Nephron (organoid): ENCODE measurements around the gene GAL3ST2.
A peak's percentile ranks its signal among the peaks of the same experiment; 100 is the strongest.

Experiments used
- H3K27ac Mint-ChIP-seq, 3 experiments: 2 replicates each; pipeline ENCODE4 v1.8.0; 2020; ENCODE audit warnings: mixed read lengths in 3 of 3, mild to moderate bottlenecking in 2 of 3, moderate library complexity in 1 of 3
- H3K27me3 Mint-ChIP-seq: 2 replicates; pipeline ENCODE4 v1.8.0; 2021; ENCODE audit warnings: low read depth, mild to moderate bottlenecking, moderate library complexity, mixed read lengths
- H3K36me3 Mint-ChIP-seq: 2 replicates; pipeline ENCODE4 v1.8.0; 2020; ENCODE audit warnings: low read depth, mixed read lengths
- H3K4me1 Mint-ChIP-seq: 2 replicates; pipeline ENCODE4 v1.8.0; 2020; ENCODE audit warnings: mixed read lengths
- H3K4me3 Mint-ChIP-seq, 3 experiments: 2 replicates each; pipeline ENCODE4 v1.8.0; 2020; ENCODE audit warnings: mild to moderate bottlenecking in 3 of 3, mixed read lengths in 3 of 3, moderate library complexity in 2 of 3
- H3K9me3 Mint-ChIP-seq: 2 replicates; pipeline ENCODE4 v1.8.0; 2020; ENCODE audit warnings: mixed read lengths
- TF ChIP-seq, protein P1 (sequence below), 3 experiments: fragments of 200-600 bp; sonication (generic); IDR thresholded peaks; one replicate each; pipeline ENCODE4 v1.5.0; 2021; ENCODE audit warnings: antibody characterized with exemption in 3 of 3; ENCODE audit not compliant: unreplicated experiment in 3 of 3

Gene GAL3ST2

DNA sequence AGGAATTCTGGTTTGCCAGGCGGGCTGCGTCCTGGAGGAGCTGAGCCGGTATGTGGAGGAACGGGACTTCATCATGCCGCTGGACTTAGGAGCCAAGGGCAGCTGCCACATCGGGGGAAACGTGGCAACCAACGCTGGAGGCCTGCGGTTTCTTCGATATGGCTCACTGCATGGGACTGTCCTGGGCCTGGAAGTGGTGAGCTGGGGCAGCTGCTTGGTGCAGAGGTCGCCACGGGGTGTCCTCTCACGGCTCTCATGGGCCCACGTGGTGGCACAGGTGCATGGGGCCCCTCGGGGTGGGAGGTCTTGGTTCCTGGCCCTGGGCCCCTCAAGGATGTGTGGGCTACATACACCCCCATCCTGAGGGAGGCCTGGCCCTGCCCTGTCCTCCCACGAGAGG is 33.0 kb upstream of the GAL3ST2 start:
- H3K4me3 Mint-ChIP-seq: no peak overlapping the region
- peaks cover 7% of the 10 kb centered on the region for H3K9me3 Mint-ChIP-seq
- peaks cover 31% of the 10 kb centered on the region for H3K36me3 Mint-ChIP-seq
- H3K4me1 Mint-ChIP-seq: no peaks in the 10 kb centered on the region
- no peak overlapping the region for H3K27ac Mint-ChIP-seq
- TF ChIP-seq, protein P1, sequence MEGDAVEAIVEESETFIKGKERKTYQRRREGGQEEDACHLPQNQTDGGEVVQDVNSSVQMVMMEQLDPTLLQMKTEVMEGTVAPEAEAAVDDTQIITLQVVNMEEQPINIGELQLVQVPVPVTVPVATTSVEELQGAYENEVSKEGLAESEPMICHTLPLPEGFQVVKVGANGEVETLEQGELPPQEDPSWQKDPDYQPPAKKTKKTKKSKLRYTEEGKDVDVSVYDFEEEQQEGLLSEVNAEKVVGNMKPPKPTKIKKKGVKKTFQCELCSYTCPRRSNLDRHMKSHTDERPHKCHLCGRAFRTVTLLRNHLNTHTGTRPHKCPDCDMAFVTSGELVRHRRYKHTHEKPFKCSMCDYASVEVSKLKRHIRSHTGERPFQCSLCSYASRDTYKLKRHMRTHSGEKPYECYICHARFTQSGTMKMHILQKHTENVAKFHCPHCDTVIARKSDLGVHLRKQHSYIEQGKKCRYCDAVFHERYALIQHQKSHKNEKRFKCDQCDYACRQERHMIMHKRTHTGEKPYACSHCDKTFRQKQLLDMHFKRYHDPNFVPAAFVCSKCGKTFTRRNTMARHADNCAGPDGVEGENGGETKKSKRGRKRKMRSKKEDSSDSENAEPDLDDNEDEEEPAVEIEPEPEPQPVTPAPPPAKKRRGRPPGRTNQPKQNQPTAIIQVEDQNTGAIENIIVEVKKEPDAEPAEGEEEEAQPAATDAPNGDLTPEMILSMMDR (IDR thresholded peaks at IDR 0.05; ENCODE audit: unreplicated experiment in 3 of 3): no peak
- H3K27me3 Mint-ChIP-seq: no peaks in the 10 kb centered on the region

DNA sequence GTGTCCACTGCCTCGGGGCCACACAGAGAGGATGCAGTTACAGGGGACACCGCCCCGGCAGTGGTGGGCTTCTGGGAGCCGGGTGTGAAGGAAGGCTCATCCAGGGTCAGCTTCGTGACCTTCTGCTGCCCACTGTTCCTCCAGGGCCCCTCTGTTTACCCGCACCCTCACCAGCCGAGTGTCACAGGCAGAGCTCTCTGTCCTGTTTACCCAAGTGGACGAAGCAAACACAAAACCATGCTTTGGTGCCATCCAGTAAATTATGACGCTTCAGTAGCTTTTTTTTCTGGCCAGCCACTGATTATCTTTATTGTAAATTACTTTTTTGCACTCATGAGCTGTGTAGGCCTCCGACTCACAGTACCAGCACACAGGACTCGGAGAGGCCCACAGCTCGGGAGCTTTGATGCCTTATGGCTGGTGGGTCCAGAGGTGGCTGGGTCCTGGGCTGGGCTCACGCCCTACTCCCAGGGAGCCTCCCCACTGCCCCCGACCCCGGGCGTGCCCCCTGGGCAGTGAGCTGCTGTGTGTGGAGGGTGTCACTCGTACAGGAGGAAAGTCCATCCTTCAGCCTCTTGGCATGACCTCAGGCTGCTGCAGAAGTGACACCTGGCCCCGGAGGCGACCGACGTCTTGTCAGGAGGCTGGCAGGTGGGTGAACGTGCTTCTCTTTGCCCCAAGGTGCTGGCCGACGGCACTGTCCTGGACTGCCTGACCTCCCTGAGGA is 32.4 kb upstream of the GAL3ST2 start:
- no peak overlapping the region for H3K4me3 Mint-ChIP-seq
- TF ChIP-seq, protein P1 (IDR thresholded peaks at IDR 0.05; ENCODE audit: unreplicated experiment in 3 of 3): no peak
- peaks cover 37% of the 10 kb centered on the region for H3K36me3 Mint-ChIP-seq
- H3K27ac Mint-ChIP-seq: no peak overlapping the region
- no peaks in the 10 kb centered on the region for H3K27me3 Mint-ChIP-seq
- peaks cover 7% of the 10 kb centered on the region for H3K9me3 Mint-ChIP-seq
- no peaks in the 10 kb centered on the region for H3K4me1 Mint-ChIP-seq

DNA sequence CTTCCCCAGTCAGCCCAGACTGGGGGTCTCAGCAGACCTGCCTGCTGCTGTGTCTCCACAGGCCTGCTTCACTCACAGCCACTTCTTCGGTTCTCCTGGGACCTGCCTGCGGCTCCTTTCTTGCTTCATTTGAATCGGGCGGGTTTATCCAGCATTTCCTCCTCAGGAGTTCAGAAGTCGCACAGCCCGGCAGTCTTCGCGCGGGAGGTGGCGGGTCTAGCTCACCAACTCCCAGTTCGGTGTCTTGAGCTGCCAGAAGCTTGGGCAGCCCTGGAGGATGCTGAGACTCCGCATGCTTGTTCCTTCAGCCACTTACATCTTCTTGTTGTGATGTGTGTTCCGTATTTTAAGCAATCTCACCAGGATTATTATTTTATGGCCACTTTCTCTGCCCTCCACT is 31.3 kb upstream of the GAL3ST2 start:
- Mint-ChIP-seq H3K9me3 (peaks cover 7% of the 10 kb centered on the region), H3K4me1 (no peaks in the 10 kb centered on the region), H3K27me3 (no peaks in the 10 kb centered on the region), H3K36me3 (peaks cover 45% of the 10 kb centered on the region), H3K27ac (no peak overlapping the region), H3K4me3 (no peak overlapping the region)
- TF ChIP-seq, protein P1 (IDR thresholded peaks at IDR 0.05; ENCODE audit: unreplicated experiment in 3 of 3): no peak

DNA sequence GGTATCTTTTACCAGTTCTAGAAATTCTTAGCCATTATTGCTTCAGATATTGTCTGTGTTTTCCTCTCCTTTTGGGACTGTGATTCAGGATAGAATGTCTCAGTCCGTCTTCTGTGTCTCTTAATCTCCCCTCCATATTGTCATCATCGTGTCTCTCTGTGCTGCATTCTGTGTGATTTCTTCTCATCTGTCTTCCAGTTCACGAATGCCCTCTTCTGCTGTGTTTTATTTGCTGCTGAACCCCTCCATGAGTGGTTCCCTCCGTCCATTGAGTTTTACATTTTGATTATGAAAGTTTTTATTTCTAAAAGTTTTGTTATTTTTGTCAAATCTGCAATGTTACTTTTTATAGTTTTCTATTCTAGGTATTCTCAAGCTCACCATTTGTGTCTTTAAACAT is 30.5 kb upstream of the GAL3ST2 start:
- Mint-ChIP-seq H3K27me3 (no peaks in the 10 kb centered on the region), H3K4me3 (no peak overlapping the region), H3K9me3 (peaks cover 7% of the 10 kb centered on the region), H3K36me3 (peaks cover 49% of the 10 kb centered on the region), H3K4me1 (no peaks in the 10 kb centered on the region), H3K27ac (peak overlapping the region in 1 of 3 experiments; percentile 13)
- TF ChIP-seq, protein P1 (IDR thresholded peaks at IDR 0.05; ENCODE audit: unreplicated experiment in 3 of 3): no peak

DNA sequence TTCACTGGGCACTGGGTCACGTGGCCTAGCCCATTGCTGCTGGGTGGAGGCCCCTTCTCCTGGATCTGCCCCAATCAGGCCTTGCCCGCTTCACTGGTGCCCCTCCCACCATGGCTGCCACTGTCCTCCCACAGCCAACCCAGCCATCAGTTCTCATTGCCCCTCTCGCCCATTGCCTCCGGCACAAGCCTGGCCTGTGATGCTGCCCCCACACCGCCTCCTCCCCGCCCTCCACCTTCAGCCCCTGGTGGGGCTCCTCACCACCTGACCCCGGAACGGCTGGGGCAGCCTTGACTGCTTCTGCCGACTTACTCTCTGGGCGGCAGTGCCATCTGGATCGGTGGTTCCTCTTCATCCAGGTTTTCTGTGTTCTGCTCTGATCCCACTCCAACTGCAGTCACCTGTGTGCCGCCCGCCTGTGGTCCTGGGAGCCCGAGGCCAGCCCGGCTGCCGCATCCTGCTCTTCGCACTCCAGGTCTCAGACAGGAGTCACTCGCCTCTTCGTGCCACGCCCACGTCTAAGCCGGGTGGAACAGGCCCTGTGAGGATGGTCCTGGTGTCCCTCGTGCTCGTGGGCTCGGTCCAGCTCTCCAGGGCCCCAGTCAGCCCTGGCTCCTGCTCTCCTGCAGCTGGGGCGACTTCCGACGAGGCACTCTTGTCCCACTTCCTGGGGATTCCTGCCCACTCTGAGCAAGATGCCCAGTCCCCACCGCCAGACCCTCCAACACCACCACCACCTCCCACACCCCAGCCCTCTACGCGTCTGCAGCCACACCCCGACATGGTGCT is 28.0 kb upstream of the GAL3ST2 start:
- Mint-ChIP-seq H3K36me3 (peaks cover 62% of the 10 kb centered on the region), H3K9me3 (peaks cover 7% of the 10 kb centered on the region), H3K27me3 (no peaks in the 10 kb centered on the region), H3K4me3 (no peak overlapping the region), H3K27ac (no peak overlapping the region), H3K4me1 (no peaks in the 10 kb centered on the region)
- TF ChIP-seq, protein P1 (IDR thresholded peaks at IDR 0.05; ENCODE audit: unreplicated experiment in 3 of 3): no peak
